IPS-18c (cell line): ENCODE results near the gene MELK.

ENCODE experiments used
- H3K4me3 ChIP-seq: 2 replicates; pipeline ENCODE4 v1.7.0; 2013; ENCODE audit warnings: low read depth, mild to moderate bottlenecking, low read length, moderate library complexity; ENCODE audit not compliant: insufficient read depth
- H3K9me3 ChIP-seq: one replicate; pipeline ENCODE4 v1.6.1; 2013; ENCODE audit warnings: mild to moderate bottlenecking, low read length, moderate library complexity; ENCODE audit not compliant: control insufficient read depth, insufficient read depth

The MELK gene

DNA sequence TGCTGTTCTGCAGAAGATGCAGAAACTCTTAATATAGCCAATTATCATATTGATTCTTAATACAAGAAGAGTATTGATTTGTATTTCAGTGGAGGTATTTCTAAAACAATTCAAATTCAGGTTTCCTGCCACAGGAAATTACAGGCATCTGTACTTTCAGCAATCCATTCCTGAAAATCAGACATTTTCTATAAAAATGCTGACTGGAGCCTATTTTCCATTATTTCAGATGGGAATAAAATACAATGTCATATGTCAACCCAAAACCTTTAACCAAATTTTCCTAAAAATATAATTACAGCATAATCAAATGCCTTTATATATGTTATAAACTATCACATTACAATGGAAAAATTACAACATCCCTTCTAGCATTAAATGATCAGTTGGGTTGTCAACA lies 131.5 kb downstream of the MELK start:
- Histone ChIP-seq H3K4me3 (no peak overlapping the region), H3K9me3 (peaks cover 2% of the 10 kb centered on the region)

GRCh38 chr9:36713515-36714490 lies 141.1 kb downstream of the MELK start:
- Histone ChIP-seq H3K4me3 (no peak overlapping the region), H3K9me3 (no peaks in the 10 kb centered on the region)

GRCh38 chr9:36716496-36716895 lies 143.8 kb downstream of the MELK start:
- no peak overlapping the region for H3K4me3 ChIP-seq
- H3K9me3 ChIP-seq: no peaks in the 10 kb centered on the region

DNA sequence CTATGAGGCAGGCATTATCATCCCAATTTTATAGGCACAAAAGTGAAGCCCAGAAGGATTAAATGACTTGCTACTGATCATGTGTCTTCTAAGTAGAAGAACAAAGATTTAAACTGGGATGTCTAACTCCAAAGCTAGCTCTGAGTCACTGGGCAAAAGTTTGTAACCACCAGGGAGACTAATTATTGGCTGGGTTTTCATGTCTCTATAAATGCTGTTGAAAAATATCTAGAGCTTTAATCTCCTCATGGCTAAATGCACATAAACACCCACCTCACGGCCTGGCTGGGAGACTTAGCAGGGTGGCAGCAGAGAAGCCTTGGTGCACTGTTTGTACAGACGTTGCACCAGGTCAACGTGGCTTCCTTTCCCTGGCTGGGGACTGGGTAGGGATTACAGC lies 144.6 kb downstream of the MELK start:
- Histone ChIP-seq H3K4me3 (no peak overlapping the region), H3K9me3 (no peaks in the 10 kb centered on the region)

DNA sequence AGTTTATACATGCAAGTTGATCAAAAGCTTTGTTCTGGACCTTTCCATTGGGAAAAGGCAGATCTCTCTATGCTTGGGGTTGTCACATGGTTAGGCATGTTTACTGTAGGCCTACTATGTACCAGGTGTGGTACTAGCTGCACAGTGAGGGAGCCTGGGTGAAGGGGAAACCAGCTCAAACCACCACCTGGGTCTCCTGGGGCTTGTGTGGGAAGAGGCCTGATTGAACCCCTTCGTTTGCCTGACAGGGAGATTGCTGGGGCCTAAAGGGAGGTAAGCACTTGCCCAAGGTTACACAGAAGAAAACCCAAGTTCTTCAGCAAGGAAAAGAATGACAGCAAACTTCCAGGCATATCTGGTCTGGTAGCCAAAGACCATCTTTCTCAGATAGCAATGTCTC lies 145.9 kb downstream of the MELK start:
- no peak overlapping the region for H3K4me3 ChIP-seq

DNA sequence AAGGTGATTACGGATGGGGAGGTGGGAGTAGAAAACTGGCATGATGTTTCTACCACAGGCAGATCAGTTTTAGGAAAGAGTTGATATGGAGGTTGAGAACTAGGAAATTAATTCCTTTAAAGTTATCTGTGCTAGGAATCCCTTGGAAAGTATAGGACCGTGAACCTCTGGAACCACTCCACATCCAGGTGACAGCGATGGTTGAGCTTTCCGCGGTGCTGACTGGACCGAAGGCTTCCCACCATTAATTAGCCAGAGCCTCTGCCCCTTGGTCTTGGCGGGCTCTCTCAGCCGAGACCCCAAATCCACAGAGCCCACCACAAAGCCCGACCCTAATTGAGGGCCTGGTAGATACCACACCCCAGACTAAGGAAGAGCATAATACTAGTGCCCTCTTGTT lies 147.3 kb downstream of the MELK start:
- peaks cover 2% of the 10 kb centered on the region for H3K9me3 ChIP-seq
- H3K4me3 ChIP-seq: no peak overlapping the region

More for the DNA sequence above, 145.9 kb downstream of the MELK start:
- no peaks in the 10 kb centered on the region for H3K9me3 ChIP-seq

DNA sequence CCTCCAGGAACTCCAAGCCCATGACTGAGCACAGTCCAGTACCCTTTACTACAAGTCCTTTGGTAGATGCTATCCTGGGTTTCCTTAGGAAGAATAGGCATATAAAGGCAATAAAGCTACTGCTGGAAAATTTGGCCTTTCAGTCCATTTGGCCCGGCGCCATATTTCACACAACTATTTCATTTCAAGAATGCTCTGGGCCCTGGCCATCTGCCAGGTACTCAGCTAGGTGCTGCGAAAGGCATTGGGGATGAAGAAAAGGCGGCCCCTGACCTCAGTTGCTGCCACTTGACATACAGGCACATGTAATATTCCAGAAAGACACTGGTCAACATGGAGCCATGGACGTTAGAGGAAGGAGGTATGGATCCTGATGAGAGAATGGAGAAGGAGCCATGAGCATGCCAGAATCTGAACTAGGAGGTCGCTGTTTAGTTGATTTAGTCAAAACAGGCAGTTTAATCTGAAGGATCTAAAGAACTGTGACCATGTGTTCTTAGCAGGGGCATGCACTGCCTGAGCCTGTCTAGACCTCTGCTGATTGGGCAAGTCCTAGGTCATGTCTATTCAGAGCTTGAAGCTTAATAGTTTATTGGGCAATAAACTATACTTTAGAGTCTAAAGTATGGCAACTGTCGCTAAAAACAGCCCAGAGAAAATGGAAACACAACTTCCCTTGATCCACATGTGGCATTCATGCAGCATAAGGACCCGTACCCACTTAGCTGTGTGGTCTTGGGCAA lies 149.3 kb downstream of the MELK start:
- peaks cover 2% of the 10 kb centered on the region for H3K9me3 ChIP-seq
- no peak overlapping the region for H3K4me3 ChIP-seq

- Histone ChIP-seq H3K4me3 (no peak overlapping the region), H3K9me3 (peaks cover 2% of the 10 kb centered on the region)
Observed at GRCh38 chr9:36725777-36726356, 153.2 kb downstream of the MELK start.
